ENCODE measurements around the gene SSH3.

Gene SSH3

DNA sequence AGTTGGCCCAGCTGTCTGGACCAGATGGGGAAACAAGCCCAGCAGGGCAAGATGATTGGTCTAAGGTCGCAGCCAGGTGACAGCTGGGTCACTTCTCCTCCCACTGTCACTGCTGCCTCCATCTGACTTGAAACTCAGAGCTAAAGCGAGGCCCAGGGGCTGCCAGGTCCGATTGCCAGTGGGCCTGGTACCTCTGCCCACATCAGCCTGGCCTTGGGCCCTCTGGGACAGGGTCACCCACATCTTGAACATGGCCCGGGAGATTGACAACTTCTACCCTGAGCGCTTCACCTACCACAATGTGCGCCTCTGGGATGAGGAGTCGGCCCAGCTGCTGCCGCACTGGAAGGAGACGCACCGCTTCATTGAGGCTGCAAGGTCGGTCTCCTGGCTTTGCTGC, 5.8 kb downstream of the SSH3 start:
- TF ChIP-seq RAD21 (IDR thresholded peaks at IDR 0.05; ENCODE audit: low read depth) (no peak), CREB1 (IDR thresholded peaks at IDR 0.05; ENCODE audit: low read depth) (no peak), USF1 (IDR thresholded peaks at IDR 0.05) (no peak), EP300 (IDR thresholded peaks at IDR 0.05; ENCODE audit: borderline replicate concordance) (no peak), ZBTB7A (IDR thresholded peaks at IDR 0.05; ENCODE audit: low read depth) (no peak), TAF1 (IDR thresholded peaks at IDR 0.05; ENCODE audit: low read depth) (no peak), YY1 (IDR thresholded peaks at IDR 0.05; ENCODE audit: low read depth) (no peak), REST (IDR thresholded peaks at IDR 0.05; ENCODE audit: low read depth) (no peak), NFIC (IDR thresholded peaks at IDR 0.05) (no peak), CEBPB (IDR thresholded peaks at IDR 0.05) (no peak), EGR1 (IDR thresholded peaks at IDR 0.05) (no peak), TEAD4 (IDR thresholded peaks at IDR 0.05) (no peak), TCF12 (IDR thresholded peaks at IDR 0.05; ENCODE audit: low read depth) (no peak), FOXM1 (IDR thresholded peaks at IDR 0.05; ENCODE audit: borderline replicate concordance, low read depth) (no peak)
- TF ChIP-seq, protein P1, sequence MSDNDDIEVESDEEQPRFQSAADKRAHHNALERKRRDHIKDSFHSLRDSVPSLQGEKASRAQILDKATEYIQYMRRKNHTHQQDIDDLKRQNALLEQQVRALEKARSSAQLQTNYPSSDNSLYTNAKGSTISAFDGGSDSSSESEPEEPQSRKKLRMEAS (IDR thresholded peaks at IDR 0.05), result no peak

DNA sequence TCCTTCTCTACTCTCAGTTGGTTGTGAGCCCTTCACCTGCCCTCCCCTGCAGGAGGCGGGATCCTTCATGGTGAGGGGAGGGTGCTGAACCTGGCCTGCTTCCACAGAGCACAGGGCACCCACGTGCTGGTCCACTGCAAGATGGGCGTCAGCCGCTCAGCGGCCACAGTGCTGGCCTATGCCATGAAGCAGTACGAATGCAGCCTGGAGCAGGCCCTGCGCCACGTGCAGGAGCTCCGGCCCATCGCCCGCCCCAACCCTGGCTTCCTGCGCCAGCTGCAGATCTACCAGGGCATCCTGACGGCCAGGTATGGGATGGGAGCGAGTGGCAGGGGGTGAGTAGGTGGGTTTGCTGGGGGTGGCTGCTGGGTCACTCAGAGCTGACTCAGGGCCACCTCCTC, 6.3 kb downstream of the SSH3 start:
- TF ChIP-seq, protein P1 (IDR thresholded peaks at IDR 0.05), result no peak
- TF ChIP-seq EGR1 (IDR thresholded peaks at IDR 0.05), result no peak
- TF ChIP-seq CEBPB (IDR thresholded peaks at IDR 0.05), result no peak
- TF ChIP-seq YY1 (IDR thresholded peaks at IDR 0.05; ENCODE audit: low read depth), result no peak
- TF ChIP-seq RAD21 (IDR thresholded peaks at IDR 0.05; ENCODE audit: low read depth), result no peak
- no peak for TF ChIP-seq ZBTB7A (IDR thresholded peaks at IDR 0.05; ENCODE audit: low read depth)
- TF ChIP-seq FOXM1 (IDR thresholded peaks at IDR 0.05; ENCODE audit: borderline replicate concordance, low read depth), result no peak
- TF ChIP-seq USF1 (IDR thresholded peaks at IDR 0.05), result no peak
- no peak for TF ChIP-seq NFIC (IDR thresholded peaks at IDR 0.05)
- TF ChIP-seq TAF1 (IDR thresholded peaks at IDR 0.05; ENCODE audit: low read depth), result no peak
- TF ChIP-seq REST (IDR thresholded peaks at IDR 0.05; ENCODE audit: low read depth), result no peak
- no peak for TF ChIP-seq CREB1 (IDR thresholded peaks at IDR 0.05; ENCODE audit: low read depth)
- no peak for TF ChIP-seq EP300 (IDR thresholded peaks at IDR 0.05; ENCODE audit: borderline replicate concordance)
- TF ChIP-seq TCF12 (IDR thresholded peaks at IDR 0.05; ENCODE audit: low read depth), result no peak

- TF ChIP-seq CREB1 (IDR thresholded peaks at IDR 0.05; ENCODE audit: low read depth) (no peak), ZBTB7A (IDR thresholded peaks at IDR 0.05; ENCODE audit: low read depth) (no peak), FOXM1 (IDR thresholded peaks at IDR 0.05; ENCODE audit: borderline replicate concordance, low read depth) (no peak), RAD21 (IDR thresholded peaks at IDR 0.05; ENCODE audit: low read depth) (no peak), USF1 (IDR thresholded peaks at IDR 0.05) (no peak)
- TF ChIP-seq, protein P1 (IDR thresholded peaks at IDR 0.05), result no peak
Measured at GRCh38 chr11:67310246-67311050, 7.1 kb downstream of the SSH3 start.

DNA sequence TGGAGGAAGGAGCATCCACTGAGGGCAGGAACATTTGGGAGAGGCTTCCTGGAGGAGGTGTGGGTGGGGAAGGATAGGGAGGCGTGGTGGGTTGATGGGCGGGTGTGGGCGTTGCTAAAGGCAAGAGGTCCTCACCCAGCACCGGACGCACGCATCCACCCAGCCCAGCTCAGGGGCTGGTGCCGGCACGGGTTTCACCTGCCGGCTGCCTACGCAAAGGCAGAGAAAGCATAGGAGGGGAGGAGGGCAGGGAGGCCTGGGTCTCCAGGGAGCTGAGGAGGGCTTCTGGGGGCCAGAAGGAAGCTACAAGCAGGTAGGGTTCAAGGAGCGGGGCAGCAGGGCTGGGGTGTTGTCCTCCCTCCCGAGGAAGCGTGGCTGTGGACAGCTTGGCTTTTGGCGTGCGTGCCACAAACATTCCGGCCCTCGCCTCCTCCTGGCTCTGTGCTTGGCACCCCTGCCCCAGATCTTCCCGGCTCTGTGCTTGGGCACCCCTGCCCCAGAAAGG, 7.8 kb downstream of the SSH3 start:
- TF ChIP-seq CEBPB (IDR thresholded peaks at IDR 0.05) (no peak), NFIC (IDR thresholded peaks at IDR 0.05) (no peak), EGR1 (IDR thresholded peaks at IDR 0.05) (no peak), TEAD4 (IDR thresholded peaks at IDR 0.05) (no peak), EP300 (IDR thresholded peaks at IDR 0.05; ENCODE audit: borderline replicate concordance) (no peak)
- TF ChIP-seq, protein P1 (IDR thresholded peaks at IDR 0.05), result no peak
